ENCODE data around the gene PRKD2. TPM values are rescaled to one million over a fixed set of nuclear protein-coding genes. Genes with fewer than 3 reads are reported as not detected.

Gene PRKD2
- total RNA-seq, 1 experiment from 2014 or later: 100 TPM

DNA sequence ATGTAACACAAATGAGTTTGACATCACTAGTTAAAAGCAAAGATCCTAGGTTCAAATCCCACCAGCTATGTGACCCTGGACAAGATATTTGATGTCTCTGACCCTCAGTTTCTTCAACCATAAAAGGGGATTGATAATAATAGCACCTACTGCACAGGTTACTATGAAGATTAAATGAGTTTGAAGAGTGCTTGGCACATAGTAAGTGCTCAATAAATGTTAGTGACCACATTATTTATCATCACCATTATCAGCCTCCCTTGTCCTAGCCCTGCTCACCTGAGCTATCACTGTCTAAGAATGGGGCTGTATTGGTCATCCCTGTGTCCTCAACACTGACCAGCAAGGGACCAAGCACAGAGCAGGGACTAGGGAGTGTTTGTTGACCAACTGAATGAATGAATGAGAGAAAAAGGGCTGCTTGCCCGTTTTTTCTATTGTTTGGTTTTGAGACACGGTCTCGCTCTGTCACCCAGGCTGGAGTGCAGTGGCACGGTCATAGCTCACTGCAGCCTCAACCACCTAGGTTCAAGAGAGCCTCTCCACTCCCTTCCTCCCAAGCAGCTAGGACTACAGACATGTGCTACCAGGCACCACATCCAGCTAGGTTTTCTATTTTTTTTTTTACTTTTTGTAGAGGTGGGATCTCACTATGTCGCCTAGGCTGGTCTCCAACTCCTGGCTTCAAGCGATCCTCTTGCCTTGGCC is 29.3 kb downstream of the PRKD2 start:
- no peaks in the 10 kb centered on the region for H3K27me3 Mint-ChIP-seq (ENCODE audit: low read depth)
- ChIA-PET POLR2A (no interaction called here), CTCF (interaction anchor here (0.9 to 1.3 kb wide), 3 partner anchors 10 to 41 kb away, joined by 3 to 5 read pairs (median 3); no protein-coding TSS in a partner anchor)
- H3K4me3 Mint-ChIP-seq: no peak overlapping the region
- H3K27ac Mint-ChIP-seq: no peak overlapping the region
- TF ChIP-seq, protein P1, sequence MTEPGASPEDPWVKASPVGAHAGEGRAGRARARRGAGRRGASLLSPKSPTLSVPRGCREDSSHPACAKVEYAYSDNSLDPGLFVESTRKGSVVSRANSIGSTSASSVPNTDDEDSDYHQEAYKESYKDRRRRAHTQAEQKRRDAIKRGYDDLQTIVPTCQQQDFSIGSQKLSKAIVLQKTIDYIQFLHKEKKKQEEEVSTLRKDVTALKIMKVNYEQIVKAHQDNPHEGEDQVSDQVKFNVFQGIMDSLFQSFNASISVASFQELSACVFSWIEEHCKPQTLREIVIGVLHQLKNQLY (CRISPR knock-in tag; IDR thresholded peaks at IDR 0.05): no peak
- TF ChIP-seq CTCF (IDR thresholded peaks at IDR 0.05) (no peak), TCF7 (CRISPR knock-in tag; IDR thresholded peaks at IDR 0.05; ENCODE audit: low read depth) (no peak), ETV6 (CRISPR knock-in tag; IDR thresholded peaks at IDR 0.05) (no peak)
- TF ChIP-seq, protein P2, sequence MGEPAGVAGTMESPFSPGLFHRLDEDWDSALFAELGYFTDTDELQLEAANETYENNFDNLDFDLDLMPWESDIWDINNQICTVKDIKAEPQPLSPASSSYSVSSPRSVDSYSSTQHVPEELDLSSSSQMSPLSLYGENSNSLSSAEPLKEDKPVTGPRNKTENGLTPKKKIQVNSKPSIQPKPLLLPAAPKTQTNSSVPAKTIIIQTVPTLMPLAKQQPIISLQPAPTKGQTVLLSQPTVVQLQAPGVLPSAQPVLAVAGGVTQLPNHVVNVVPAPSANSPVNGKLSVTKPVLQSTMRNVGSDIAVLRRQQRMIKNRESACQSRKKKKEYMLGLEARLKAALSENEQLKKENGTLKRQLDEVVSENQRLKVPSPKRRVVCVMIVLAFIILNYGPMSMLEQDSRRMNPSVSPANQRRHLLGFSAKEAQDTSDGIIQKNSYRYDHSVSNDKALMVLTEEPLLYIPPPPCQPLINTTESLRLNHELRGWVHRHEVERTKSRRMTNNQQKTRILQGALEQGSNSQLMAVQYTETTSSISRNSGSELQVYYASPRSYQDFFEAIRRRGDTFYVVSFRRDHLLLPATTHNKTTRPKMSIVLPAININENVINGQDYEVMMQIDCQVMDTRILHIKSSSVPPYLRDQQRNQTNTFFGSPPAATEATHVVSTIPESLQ (CRISPR knock-in tag; IDR thresholded peaks at IDR 0.05): no peak
- H3K9me3 Mint-ChIP-seq: peaks cover 6% of the 10 kb centered on the region
- H3K4me1 Mint-ChIP-seq: no peaks in the 10 kb centered on the region
- H3K36me3 Mint-ChIP-seq: peaks cover 79% of the 10 kb centered on the region
- ATAC-seq: no peak
- no peak for DNase-seq (ENCODE audit: low spot score)

GRCh38 chr19:46685189-46685588 is 31.7 kb downstream of the PRKD2 start:
- Mint-ChIP-seq H3K27ac (no peak overlapping the region; the same call in 1 of the 2 replicates), H3K4me3 (no peak overlapping the region), H3K27me3 (ENCODE audit: low read depth) (no peaks in the 10 kb centered on the region), H3K4me1 (no peaks in the 10 kb centered on the region), H3K36me3 (peaks cover 66% of the 10 kb centered on the region), H3K9me3 (no peaks in the 10 kb centered on the region)
- ChIA-PET POLR2A (no interaction called here), CTCF (interaction anchor here (0.9 kb wide), 1 partner anchor 46 kb away, joined by 3 read pairs; no protein-coding TSS in a partner anchor)
- DNase-seq (ENCODE audit: low spot score): no peak
- TF ChIP-seq MXD4 (CRISPR knock-in tag; IDR thresholded peaks at IDR 0.05; ENCODE audit: borderline replicate concordance): no peak
- no peak for TF ChIP-seq ZNF138 (CRISPR knock-in tag; conservative IDR thresholded peaks at IDR 0.05)
- TF ChIP-seq AR (CRISPR knock-in tag; IDR thresholded peaks at IDR 0.05): no peak
- no peak for ATAC-seq

- Mint-ChIP-seq H3K36me3 (peaks cover 58% of the 10 kb centered on the region), H3K27ac (peak overlapping the region; percentile 85), H3K4me3 (no peak overlapping the region), H3K27me3 (ENCODE audit: low read depth) (no peaks in the 10 kb centered on the region), H3K4me1 (0 out of 2 replicates have a peak, but pooled peaks cover 8% of the 10 kb centered on the region), H3K9me3 (no peaks in the 10 kb centered on the region)
- ChIA-PET CTCF (interaction anchor here (0.6 to 2.1 kb wide), 8 partner anchors 17 to 796 kb away, joined by 3 to 12 read pairs (median 3); partner anchors contain the start of gene DACT3), POLR2A (no interaction called here)
- DNase-seq (ENCODE audit: low spot score) (peak; percentile 90), ATAC-seq (peak; percentile 87)
- TF ChIP-seq RELA (CRISPR knock-in tag; IDR thresholded peaks at IDR 0.05; ENCODE audit: borderline replicate concordance) (no peak), STAT6 (CRISPR knock-in tag; conservative IDR thresholded peaks at IDR 0.05; ENCODE audit: low read depth) (no peak), TEAD4 (CRISPR knock-in tag; IDR thresholded peaks at IDR 0.05) (no peak), FOXK1 (CRISPR knock-in tag; IDR thresholded peaks at IDR 0.05) (0 out of 2 replicates have a peak, but pooled peaks have one; percentile 21), E2F1 (CRISPR knock-in tag; IDR thresholded peaks at IDR 0.05) (no peak)
Measured at GRCh38 chr19:46678110-46678732, 38.7 kb downstream of the PRKD2 start.
